ENCODE results near the gene SPINK6.

Gene SPINK6, protein sequence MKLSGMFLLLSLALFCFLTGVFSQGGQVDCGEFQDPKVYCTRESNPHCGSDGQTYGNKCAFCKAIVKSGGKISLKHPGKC

DNA sequence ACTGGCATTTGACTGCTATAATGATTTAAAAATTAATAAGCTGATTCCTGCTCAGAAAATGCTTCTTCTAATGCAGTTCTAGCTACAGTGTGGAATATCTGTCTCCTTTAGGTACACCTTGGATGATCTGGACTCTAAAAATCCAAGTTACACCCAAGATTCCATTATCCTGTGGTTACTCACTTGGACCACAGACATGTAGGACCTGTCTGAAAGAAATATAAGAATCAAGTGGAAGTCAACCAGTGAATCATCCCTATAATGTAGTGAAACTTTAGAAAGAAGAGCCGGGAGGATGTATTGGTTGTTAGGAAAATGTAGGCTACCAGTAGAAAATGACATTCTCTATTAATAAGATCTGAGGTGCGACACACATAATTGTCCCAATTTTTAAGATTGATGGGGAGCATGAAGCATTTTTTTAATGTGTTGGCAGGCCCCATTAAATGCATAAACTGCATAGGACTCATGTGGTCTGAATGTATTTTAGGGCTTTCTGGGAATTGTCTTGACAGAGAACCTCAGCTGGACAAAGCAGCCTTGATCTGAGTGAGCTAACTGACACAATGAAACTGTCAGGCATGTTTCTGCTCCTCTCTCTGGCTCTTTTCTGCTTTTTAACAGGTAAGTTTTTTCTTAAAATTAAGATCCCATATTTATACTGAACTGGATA, at the start of gene SPINK6:
Gene SPINK6, plus strand, starts transcription at position 512 of the 673 bp plus-strand sequence. Its CDS starts 55 bp downstream, at position 567.
- DNase-seq (ENCODE audit: low read depth) = no peak
- H3K4me3 ChIP-seq (ENCODE audit: low read length) = no peak within 1 kb of the TSS
- TF ChIP-seq CTCF (conservative IDR thresholded peaks at IDR 0.05; ENCODE audit: low read depth, low read length) = no peak

- no peak overlapping the region for H3K4me3 ChIP-seq (ENCODE audit: low read length)
- TF ChIP-seq CTCF (conservative IDR thresholded peaks at IDR 0.05; ENCODE audit: low read depth, low read length) = no peak
- DNase-seq (ENCODE audit: low read depth) = no peak
Observed at GRCh38 chr5:148156609-148157008, 46.2 kb upstream of the SPINK6 start.

DNA sequence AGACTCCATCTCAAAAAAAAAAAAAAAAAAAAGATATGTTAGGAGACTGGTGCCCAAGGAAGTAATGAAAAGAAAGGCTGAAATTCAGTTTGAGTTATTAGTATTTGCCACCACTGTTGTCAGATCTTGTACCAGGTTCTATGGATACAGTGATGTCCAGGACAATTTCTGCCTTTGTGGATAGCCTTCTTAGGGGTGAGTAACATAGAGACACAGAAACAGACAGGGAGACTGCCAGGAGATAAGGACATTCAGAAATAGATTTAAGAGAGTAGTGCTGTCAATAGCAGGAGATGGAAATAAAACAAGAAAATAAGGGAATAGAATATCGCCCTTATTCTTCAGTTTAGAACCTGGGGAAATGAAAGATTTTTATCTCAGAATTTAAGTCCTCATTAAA, 40.8 kb upstream of the SPINK6 start:
- no peak overlapping the region for H3K4me3 ChIP-seq (ENCODE audit: low read length)
- no peak for TF ChIP-seq CTCF (conservative IDR thresholded peaks at IDR 0.05; ENCODE audit: low read depth, low read length)
- no peak for DNase-seq (ENCODE audit: low read depth)

- TF ChIP-seq CTCF (conservative IDR thresholded peaks at IDR 0.05; ENCODE audit: low read depth, low read length) = no peak
- DNase-seq (ENCODE audit: low read depth) = no peak
- H3K4me3 ChIP-seq (ENCODE audit: low read length) = no peak overlapping the region
Observed at GRCh38 chr5:148163345-148163744, 39.5 kb upstream of the SPINK6 start.

DNA sequence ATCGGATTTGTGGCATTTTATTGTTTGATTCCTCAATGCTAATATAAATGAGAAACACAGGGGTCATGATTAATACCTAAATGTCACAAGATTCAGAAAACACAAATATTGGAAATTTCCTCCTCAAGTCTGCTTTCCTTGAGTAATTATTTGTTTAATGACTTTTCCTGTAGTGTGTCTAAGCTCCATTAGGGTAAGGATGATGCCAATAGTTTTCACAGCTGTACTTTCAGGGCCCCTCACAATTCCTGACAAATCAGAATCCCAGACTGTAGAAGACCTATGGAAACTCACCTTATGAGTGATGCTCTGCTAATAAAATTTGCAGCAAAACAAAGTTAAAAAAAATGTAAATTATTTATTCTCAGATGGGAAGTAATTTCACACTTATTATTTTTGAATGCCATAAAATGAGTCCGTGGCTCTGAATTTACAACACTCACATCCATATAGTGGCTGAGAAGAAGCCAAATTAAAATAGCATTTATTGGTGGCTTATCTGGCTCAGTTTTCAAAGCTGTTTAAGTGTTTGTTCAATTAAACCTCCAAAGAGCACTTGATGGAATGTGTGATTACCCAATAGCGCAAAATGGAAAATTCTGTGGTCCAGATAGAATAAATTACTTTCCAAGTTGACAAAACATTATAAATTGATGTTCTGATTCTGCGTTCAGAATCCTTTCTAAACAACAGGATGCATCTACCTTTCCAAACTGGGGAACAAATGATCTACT, 36.1 kb upstream of the SPINK6 start:
- no peak overlapping the region for H3K4me3 ChIP-seq (ENCODE audit: low read length)
- no peak for DNase-seq (ENCODE audit: low read depth)
- no peak for TF ChIP-seq CTCF (conservative IDR thresholded peaks at IDR 0.05; ENCODE audit: low read depth, low read length)

DNA sequence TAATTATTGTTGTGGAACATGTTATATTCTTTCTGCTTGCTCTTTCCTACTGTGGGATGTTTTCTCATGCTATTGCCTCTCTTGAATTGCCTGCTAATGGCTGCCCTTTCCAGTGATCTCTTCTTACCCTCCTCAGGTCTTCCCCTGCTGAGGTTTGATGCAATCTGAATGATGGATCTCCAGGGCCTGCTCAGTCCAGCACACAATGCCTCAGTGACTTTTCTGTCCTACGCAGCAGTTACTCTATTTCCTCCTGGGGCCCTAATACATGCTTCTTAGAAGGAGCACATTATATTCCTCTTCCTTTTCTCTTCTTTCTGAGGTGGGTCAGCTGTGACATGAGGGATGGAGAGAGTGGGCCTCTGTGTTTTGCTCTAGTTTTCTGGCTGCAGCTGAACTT, 34.6 kb upstream of the SPINK6 start, which contains the start of gene SPINK14:
Gene SPINK14, plus strand, starts transcription at position 301 of the 400 bp plus-strand sequence. CDS start 1,187 bp downstream, outside the sequence.
- DNase-seq (ENCODE audit: low read depth) = no peak
- H3K4me3 ChIP-seq (ENCODE audit: low read length) = no peak within 1 kb of the TSS
- TF ChIP-seq CTCF (conservative IDR thresholded peaks at IDR 0.05; ENCODE audit: low read depth, low read length) = no peak

All from retinal pigment epithelial cell (primary cell).